ENCODE data around the gene MLLT3. TPM values are rescaled to one million over a fixed set of nuclear protein-coding genes. Genes with fewer than 3 reads are reported as not detected.

MLLT3 gene
- total and polyA plus RNA-seq, 2 experiments from 2014 or later = 13.7 to 39.2 TPM

GRCh38 chr9:20545023-20545622 lies 77.2 kb downstream of the MLLT3 start:
- H3K4me3 ChIP-seq = no peak overlapping the region
- no peaks in the 10 kb centered on the region for H3K9me2 ChIP-seq (replicated peaks; ENCODE audit: insufficient read depth)
- H3K4me1 ChIP-seq (ENCODE audit: insufficient read depth) = no peaks in the 10 kb centered on the region
- H3K36me3 ChIP-seq (replicated peaks; ENCODE audit: insufficient read depth, low read depth) = no peaks in the 10 kb centered on the region
- WGBS (ENCODE audit: low lambda C conversion rate, missing lambda C conversion rate) = 91% methylated on average over 3 of the region's 3 CpGs
- no peak overlapping the region for H3K4me2 ChIP-seq
- no peaks in the 10 kb centered on the region for H4K20me1 ChIP-seq (ENCODE audit: insufficient read depth, poor library complexity, severe bottlenecking)
- DNase-seq (ENCODE audit: low spot score) = no peak
- H2AFZ ChIP-seq = no peak overlapping the region
- TF ChIP-seq CTCF (IDR thresholded peaks at IDR 0.05; ENCODE audit: poor library complexity) = no peak
- TF ChIP-seq EZH2phosphoT487 (IDR thresholded peaks at IDR 0.05; ENCODE audit: low read depth, severe bottlenecking, unreplicated experiment) = no peak
- no peak for TF ChIP-seq EZH2 (IDR thresholded peaks at IDR 0.05; ENCODE audit: borderline replicate concordance)
- no peak overlapping the region for H3K27ac ChIP-seq
- peaks cover 90% of the 10 kb centered on the region for H3K79me2 ChIP-seq
- no peaks in the 10 kb centered on the region for H3K9me3 ChIP-seq (ENCODE audit: low read depth)
- H3K27me3 ChIP-seq = no peaks in the 10 kb centered on the region

DNA sequence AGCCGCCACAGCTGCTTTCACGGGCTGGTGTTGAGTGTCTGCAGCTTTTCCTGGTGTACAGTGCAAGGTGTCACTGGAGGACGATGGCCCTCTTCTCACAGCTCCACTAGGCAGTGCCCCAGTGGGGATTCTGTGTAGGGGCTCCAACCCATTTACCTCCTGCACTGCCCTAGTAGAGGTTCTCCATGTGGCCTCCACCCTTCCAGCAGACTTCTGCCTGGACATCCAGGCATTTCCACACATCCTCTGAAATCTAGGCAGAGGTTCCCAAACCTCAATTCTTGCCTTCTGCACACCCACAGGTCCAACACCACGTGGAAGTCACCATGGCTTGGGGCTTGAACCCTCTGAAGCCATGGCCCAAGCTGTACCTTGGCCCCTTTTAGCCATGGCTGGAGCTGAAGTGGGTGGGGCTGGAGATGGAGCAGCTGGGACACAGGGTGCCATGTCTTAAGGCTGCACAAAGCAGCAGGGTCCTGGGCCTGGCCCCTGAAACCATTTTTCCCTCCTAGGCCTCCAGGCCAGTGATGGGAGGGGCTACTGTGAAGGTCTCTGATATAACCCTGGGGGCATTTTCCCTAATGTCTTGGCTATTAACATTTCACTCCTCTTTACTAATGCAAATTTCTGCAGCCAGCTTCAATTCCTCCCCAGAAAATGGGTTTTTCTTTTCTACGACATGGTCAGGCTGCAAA lies 82.0 kb downstream of the MLLT3 start:
- 95% methylated on average over 5 of the region's 5 CpGs for WGBS (ENCODE audit: low lambda C conversion rate, missing lambda C conversion rate)
- Histone ChIP-seq H3K9me3 (ENCODE audit: low read depth) (no peaks in the 10 kb centered on the region), H3K36me3 (replicated peaks; ENCODE audit: insufficient read depth, low read depth) (no peaks in the 10 kb centered on the region), H3K79me2 (peaks cover 90% of the 10 kb centered on the region), H3K27ac (no peak overlapping the region), H3K4me1 (ENCODE audit: insufficient read depth) (no peaks in the 10 kb centered on the region), H2AFZ (no peak overlapping the region), H3K9me2 (replicated peaks; ENCODE audit: insufficient read depth) (no peaks in the 10 kb centered on the region), H3K4me3 (no peak overlapping the region), H4K20me1 (ENCODE audit: insufficient read depth, poor library complexity, severe bottlenecking) (no peaks in the 10 kb centered on the region), H3K27me3 (no peaks in the 10 kb centered on the region), H3K4me2 (no peak overlapping the region)
- DNase-seq (ENCODE audit: low spot score) = no peak
- no peak for TF ChIP-seq EZH2phosphoT487 (IDR thresholded peaks at IDR 0.05; ENCODE audit: low read depth, severe bottlenecking, unreplicated experiment)
- TF ChIP-seq EZH2 (IDR thresholded peaks at IDR 0.05; ENCODE audit: borderline replicate concordance) = no peak
- TF ChIP-seq CTCF (IDR thresholded peaks at IDR 0.05; ENCODE audit: poor library complexity) = no peak

GRCh38 chr9:20538956-20539355 lies 83.3 kb downstream of the MLLT3 start:
- H3K79me2 ChIP-seq = peaks cover 91% of the 10 kb centered on the region
- H3K9me3 ChIP-seq (ENCODE audit: low read depth) = no peaks in the 10 kb centered on the region
- no peak overlapping the region for H3K4me3 ChIP-seq
- no peaks in the 10 kb centered on the region for H3K27me3 ChIP-seq
- no peaks in the 10 kb centered on the region for H3K4me1 ChIP-seq (ENCODE audit: insufficient read depth)
- H3K27ac ChIP-seq = no peak overlapping the region
- H4K20me1 ChIP-seq (ENCODE audit: insufficient read depth, poor library complexity, severe bottlenecking) = no peaks in the 10 kb centered on the region
- H3K9me2 ChIP-seq (replicated peaks; ENCODE audit: insufficient read depth) = no peaks in the 10 kb centered on the region
- no peak for TF ChIP-seq EZH2phosphoT487 (IDR thresholded peaks at IDR 0.05; ENCODE audit: low read depth, severe bottlenecking, unreplicated experiment)
- TF ChIP-seq EZH2 (IDR thresholded peaks at IDR 0.05; ENCODE audit: borderline replicate concordance) = no peak
- TF ChIP-seq CTCF (IDR thresholded peaks at IDR 0.05; ENCODE audit: poor library complexity) = no peak
- 70% methylated on average over 1 of the region's 1 CpG for WGBS (ENCODE audit: low lambda C conversion rate, missing lambda C conversion rate)
- no peak overlapping the region for H3K4me2 ChIP-seq
- no peaks in the 10 kb centered on the region for H3K36me3 ChIP-seq (replicated peaks; ENCODE audit: insufficient read depth, low read depth)
- H2AFZ ChIP-seq = no peak overlapping the region
- no peak for DNase-seq (ENCODE audit: low spot score)
